ENCODE results near the gene DROSHA.

DROSHA gene

DNA sequence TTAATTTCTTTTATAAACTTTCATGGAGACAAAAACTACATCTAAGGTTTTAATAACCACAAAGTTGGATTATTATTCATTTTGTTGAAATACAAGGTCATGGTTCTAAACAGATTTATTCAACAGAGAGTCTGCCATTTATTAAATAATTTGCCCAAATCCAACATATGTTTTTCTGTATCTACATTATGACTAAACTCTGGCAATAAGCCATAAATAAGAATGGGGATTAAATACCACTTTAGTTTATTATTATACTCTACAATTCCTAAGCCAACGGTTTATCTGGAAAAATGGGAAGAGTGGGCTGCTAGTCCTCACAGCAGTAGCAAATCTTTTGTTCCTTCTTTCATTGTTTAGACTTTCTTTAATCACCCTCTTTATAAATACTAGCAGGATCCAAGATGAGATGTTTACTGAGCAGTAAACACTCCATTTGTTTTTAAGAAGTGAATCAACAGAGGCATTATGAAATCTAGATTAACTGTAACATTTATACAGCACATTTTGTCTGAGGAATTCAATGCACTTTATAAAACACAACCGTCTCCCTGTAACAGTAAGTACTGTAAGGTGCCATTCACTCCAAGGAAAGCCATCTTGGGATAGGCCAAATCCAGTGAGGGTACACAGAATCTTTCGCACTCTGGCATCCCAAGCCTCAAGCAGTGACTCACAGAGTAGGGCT is 89.7 kb downstream of the DROSHA start:
- DNase-seq (ENCODE audit: extremely low spot score) = no peak
- ChIA-PET POLR2A (no interaction called here), CTCF (interaction anchor here (1.5 kb wide), 1 partner anchor 16 kb away, joined by 4 read pairs; no protein-coding TSS in a partner anchor)
- no peak for TF ChIP-seq CTCF (IDR thresholded peaks at IDR 0.05; ENCODE audit: control extremely low read depth, extremely low read depth, low read depth, missing control alignments)

- ChIA-PET POLR2A (no interaction called here), CTCF (interaction anchor here (1.0 kb wide), 1 partner anchor 17 kb away, joined by 4 read pairs; no protein-coding TSS in a partner anchor)
- DNase-seq (ENCODE audit: extremely low spot score) = no peak
- TF ChIP-seq CTCF (IDR thresholded peaks at IDR 0.05; ENCODE audit: control extremely low read depth, extremely low read depth, low read depth, missing control alignments) = no peak
These were observed 95.0 kb downstream of the DROSHA start for GRCh38 chr5:31436851-31437250.

DNA sequence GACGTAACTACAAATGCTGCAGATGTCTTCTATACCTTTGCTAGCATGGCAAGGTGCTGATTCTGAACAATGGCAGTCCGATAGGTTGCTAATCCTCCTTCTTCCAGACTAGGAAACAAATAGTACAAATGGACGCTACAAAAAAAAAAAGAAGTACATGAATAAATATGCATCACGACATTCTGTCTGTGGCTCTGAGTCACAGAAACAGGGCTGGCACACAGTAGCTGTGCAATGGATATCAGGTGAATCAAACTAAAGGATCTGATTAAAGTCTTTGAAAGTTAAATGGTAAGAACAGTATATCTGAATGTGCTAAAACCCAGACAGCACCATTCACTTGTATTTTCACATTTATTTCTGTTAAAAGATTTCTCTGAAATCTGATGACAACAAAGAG is 96.2 kb downstream of the DROSHA start:
- POLR2A ChIA-PET = interaction anchor here (0.7 kb wide), 1 partner anchor 903 kb away, joined by 7 read pairs; no protein-coding TSS in a partner anchor
- CTCF ChIA-PET = interaction anchor here (2.1 kb wide), 1 partner anchor 11 kb away, joined by 11 read pairs; no protein-coding TSS in a partner anchor
- no peak for TF ChIP-seq CTCF (IDR thresholded peaks at IDR 0.05; ENCODE audit: control extremely low read depth, extremely low read depth, low read depth, missing control alignments)
- DNase-seq (ENCODE audit: extremely low spot score) = no peak

GRCh38 chr5:31434898-31435297 is 97.0 kb downstream of the DROSHA start:
- DNase-seq (ENCODE audit: extremely low spot score) = no peak
- POLR2A ChIA-PET = no interaction called here
- CTCF ChIA-PET = interaction anchor here (2.1 kb wide), 1 partner anchor 10 kb away, joined by 11 read pairs; no protein-coding TSS in a partner anchor
- no peak for TF ChIP-seq CTCF (IDR thresholded peaks at IDR 0.05; ENCODE audit: control extremely low read depth, extremely low read depth, low read depth, missing control alignments)

- CTCF ChIA-PET = no interaction called here
- POLR2A ChIA-PET = no interaction called here
- no peak for DNase-seq (ENCODE audit: extremely low spot score)
- TF ChIP-seq CTCF (IDR thresholded peaks at IDR 0.05; ENCODE audit: control extremely low read depth, extremely low read depth, low read depth, missing control alignments) = no peak
These were observed 98.7 kb downstream of the DROSHA start for GRCh38 chr5:31433229-31433628.

GRCh38 chr5:31427724-31428309 is 104.1 kb downstream of the DROSHA start:
- ChIA-PET CTCF (no interaction called here), POLR2A (no interaction called here)
- DNase-seq (ENCODE audit: extremely low spot score) = no peak
- no peak for TF ChIP-seq CTCF (IDR thresholded peaks at IDR 0.05; ENCODE audit: control extremely low read depth, extremely low read depth, low read depth, missing control alignments)
